DLD1 (cell line): ENCODE results near the gene BLCAP.
"Not testable (repeated sequence)": the region's sequence is repeated elsewhere in the genome, so short reads cannot be mapped to it uniquely, and the experiment has no call there.

ENCODE experiments used
- in situ Hi-C: cut with HindIII; loops from 2 replicates; pipeline ENCODE4 v1.10.0; 2017; ENCODE audit warnings: low sequenced_read_pairs

Gene BLCAP

GRCh38 chr20:37492945-37493344 is 34.7 kb downstream of the BLCAP start:
- in situ Hi-C loops, result no loop called here

- in situ Hi-C loops, result no loop called here
Measured at GRCh38 chr20:37492096-37492625, 35.5 kb downstream of the BLCAP start.

- in situ Hi-C loops, result no loop called here
Measured at GRCh38 chr20:37490663-37491350, 36.9 kb downstream of the BLCAP start.

GRCh38 chr20:37486209-37486608 is 41.5 kb downstream of the BLCAP start:
- in situ Hi-C loops, result not testable (repeated sequence)

GRCh38 chr20:37484331-37484730 is 43.3 kb downstream of the BLCAP start:
- in situ Hi-C loops, result no loop called here

GRCh38 chr20:37481610-37482009 is 46.1 kb downstream of the BLCAP start:
- in situ Hi-C loops, result no loop called here

- in situ Hi-C loops, result no loop called here
Measured at GRCh38 chr20:37480919-37481318, 46.8 kb downstream of the BLCAP start.

- in situ Hi-C loops, result no loop called here
Measured at GRCh38 chr20:37479925-37480691, 47.6 kb downstream of the BLCAP start.

- in situ Hi-C loops, result no loop called here
Measured at GRCh38 chr20:37479266-37479665, 48.4 kb downstream of the BLCAP start.

GRCh38 chr20:37477041-37477440 is 50.6 kb downstream of the BLCAP start:
- in situ Hi-C loops, result no loop called here

GRCh38 chr20:37475252-37475651 is 52.4 kb downstream of the BLCAP start:
- in situ Hi-C loops, result no loop called here

- in situ Hi-C loops, result no loop called here
Measured at GRCh38 chr20:37474386-37474785, 53.3 kb downstream of the BLCAP start.

GRCh38 chr20:37473249-37474000 is 54.3 kb downstream of the BLCAP start:
- in situ Hi-C loops, result no loop called here

- in situ Hi-C loops, result not testable (repeated sequence)
Measured at GRCh38 chr20:37472435-37472834, 55.2 kb downstream of the BLCAP start.

- in situ Hi-C loops, result no loop called here
Measured at GRCh38 chr20:37471741-37472235, 55.9 kb downstream of the BLCAP start.

GRCh38 chr20:37470190-37470589 is 57.5 kb downstream of the BLCAP start:
- in situ Hi-C loops, result not testable (repeated sequence)

- in situ Hi-C loops, result no loop called here
Measured at GRCh38 chr20:37469531-37469930, 58.1 kb downstream of the BLCAP start.

GRCh38 chr20:37468886-37469285 is 58.8 kb downstream of the BLCAP start:
- in situ Hi-C loops, result no loop called here
